ENCODE measurements around the gene DSCAM. TPM values are rescaled to one million over a fixed set of nuclear protein-coding genes. Genes with fewer than 3 reads are reported as not detected.

Gene DSCAM
- total and polyA plus RNA-seq, 3 donors from 2014 or later, result 0.70 to 2.3 (median 2.0) TPM

DNA sequence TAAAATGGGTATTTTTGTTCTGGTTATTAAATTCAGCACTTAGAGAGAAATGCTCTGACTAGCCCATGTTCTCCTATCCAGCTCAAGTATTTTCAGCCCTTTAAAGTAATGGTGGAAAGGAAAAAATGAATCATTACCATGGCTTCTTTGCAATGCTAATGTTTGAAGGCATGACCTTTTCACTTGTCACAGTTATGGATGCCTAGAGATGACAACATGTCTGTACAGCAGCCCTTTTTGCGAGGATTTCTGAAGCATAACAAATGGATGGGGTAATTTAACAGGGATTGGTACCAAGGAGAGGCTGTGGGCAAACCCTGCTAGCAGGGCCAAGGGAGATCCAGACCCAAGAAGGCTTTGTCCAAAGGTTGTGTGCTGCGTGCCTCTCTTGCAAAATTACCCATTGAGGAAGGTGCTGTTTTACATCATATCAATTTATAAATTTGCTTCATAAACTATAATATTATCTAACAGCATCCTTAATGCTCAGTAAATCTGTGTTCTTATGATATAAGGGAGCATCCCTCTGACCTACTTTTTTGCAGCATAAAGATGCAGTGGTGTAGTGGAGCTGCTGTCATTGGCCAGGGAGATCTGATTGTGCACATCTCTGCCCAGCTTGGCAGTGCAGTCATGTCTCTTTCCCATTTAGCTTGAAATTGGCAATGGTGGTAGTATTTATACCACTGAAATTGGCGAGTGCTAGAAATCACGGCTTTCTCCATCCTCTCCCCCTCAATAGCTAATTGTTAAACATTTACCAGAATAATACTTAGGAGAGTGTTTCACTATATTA lies 652.6 kb downstream of the DSCAM start:
- WGBS, 2 donors, result 81 to 89% methylated on average over 4 of the region's 4 CpGs
- H3K27ac ChIP-seq, result no peak overlapping the region
- intact Hi-C loops (cut with DNase I; ENCODE audit: low total_unique reads), result no loop called here
- no peak overlapping the region for H3K4me3 ChIP-seq
- H3K9me3 ChIP-seq, result no peaks in the 10 kb centered on the region
- no peak for TF ChIP-seq POLR2A (IDR thresholded peaks at IDR 0.05)
- TF ChIP-seq, protein P1, sequence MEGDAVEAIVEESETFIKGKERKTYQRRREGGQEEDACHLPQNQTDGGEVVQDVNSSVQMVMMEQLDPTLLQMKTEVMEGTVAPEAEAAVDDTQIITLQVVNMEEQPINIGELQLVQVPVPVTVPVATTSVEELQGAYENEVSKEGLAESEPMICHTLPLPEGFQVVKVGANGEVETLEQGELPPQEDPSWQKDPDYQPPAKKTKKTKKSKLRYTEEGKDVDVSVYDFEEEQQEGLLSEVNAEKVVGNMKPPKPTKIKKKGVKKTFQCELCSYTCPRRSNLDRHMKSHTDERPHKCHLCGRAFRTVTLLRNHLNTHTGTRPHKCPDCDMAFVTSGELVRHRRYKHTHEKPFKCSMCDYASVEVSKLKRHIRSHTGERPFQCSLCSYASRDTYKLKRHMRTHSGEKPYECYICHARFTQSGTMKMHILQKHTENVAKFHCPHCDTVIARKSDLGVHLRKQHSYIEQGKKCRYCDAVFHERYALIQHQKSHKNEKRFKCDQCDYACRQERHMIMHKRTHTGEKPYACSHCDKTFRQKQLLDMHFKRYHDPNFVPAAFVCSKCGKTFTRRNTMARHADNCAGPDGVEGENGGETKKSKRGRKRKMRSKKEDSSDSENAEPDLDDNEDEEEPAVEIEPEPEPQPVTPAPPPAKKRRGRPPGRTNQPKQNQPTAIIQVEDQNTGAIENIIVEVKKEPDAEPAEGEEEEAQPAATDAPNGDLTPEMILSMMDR (IDR thresholded peaks at IDR 0.05), result no peak
- H3K36me3 ChIP-seq (ENCODE audit: low read depth, missing control alignments), result no peaks in the 10 kb centered on the region
- DNase-seq, result no peak
- H3K27me3 ChIP-seq, result no peaks in the 10 kb centered on the region
- H3K4me1 ChIP-seq, result no peaks in the 10 kb centered on the region

- intact Hi-C loops (cut with DNase I; ENCODE audit: low total_unique reads), result no loop called here
- Histone ChIP-seq H3K9me3 (no peaks in the 10 kb centered on the region), H3K4me3 (no peak overlapping the region), H3K27ac (no peak overlapping the region), H3K36me3 (ENCODE audit: low read depth, missing control alignments) (no peaks in the 10 kb centered on the region), H3K4me1 (no peaks in the 10 kb centered on the region), H3K27me3 (no peaks in the 10 kb centered on the region)
- no peak for DNase-seq
- WGBS, 2 donors, result 73 to 78% methylated on average over 3 of the region's 3 CpGs
- TF ChIP-seq POLR2A (IDR thresholded peaks at IDR 0.05), result no peak
Observed at GRCh38 chr21:40191616-40192015, 655.3 kb downstream of the DSCAM start.

DNA sequence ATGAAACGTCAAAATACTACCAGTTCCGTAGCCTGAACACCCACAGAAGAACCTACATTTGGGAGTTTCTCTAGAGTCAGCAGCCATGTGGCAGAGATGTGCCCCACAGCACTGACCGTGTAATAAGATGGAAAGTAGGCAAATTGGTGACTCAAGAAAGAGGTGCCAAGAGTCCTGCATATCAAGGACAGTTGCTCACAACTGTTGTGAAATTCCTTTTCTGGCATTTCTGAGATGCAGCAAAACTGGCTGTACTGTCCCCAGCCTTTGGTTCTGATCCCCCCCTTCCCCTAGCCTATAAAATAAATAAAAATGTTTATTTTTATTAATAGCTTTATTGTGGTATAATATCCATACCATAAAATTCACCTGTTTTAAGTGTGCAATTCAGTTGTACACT lies 655.8 kb downstream of the DSCAM start:
- no peaks in the 10 kb centered on the region for H3K9me3 ChIP-seq
- no peaks in the 10 kb centered on the region for H3K4me1 ChIP-seq
- no peak for TF ChIP-seq POLR2A (IDR thresholded peaks at IDR 0.05)
- TF ChIP-seq, protein P1 (IDR thresholded peaks at IDR 0.05), result no peak
- H3K27ac ChIP-seq, result no peak overlapping the region
- no peaks in the 10 kb centered on the region for H3K36me3 ChIP-seq (ENCODE audit: low read depth, missing control alignments)
- 79 to 95% methylated on average over 3 of the region's 3 CpGs for WGBS, 2 donors
- H3K4me3 ChIP-seq, result no peak overlapping the region
- DNase-seq, result no peak
- no peaks in the 10 kb centered on the region for H3K27me3 ChIP-seq
- intact Hi-C loops (cut with DNase I; ENCODE audit: low total_unique reads), result no loop called here

GRCh38 chr21:40187946-40188654 lies 658.9 kb downstream of the DSCAM start:
- no peaks in the 10 kb centered on the region for H3K4me1 ChIP-seq
- H3K27ac ChIP-seq, result no peak overlapping the region
- H3K36me3 ChIP-seq (ENCODE audit: low read depth, missing control alignments), result no peaks in the 10 kb centered on the region
- no peak for DNase-seq
- 83 to 84% methylated on average over 9 of the region's 9 CpGs for WGBS, 2 donors
- no peaks in the 10 kb centered on the region for H3K9me3 ChIP-seq
- TF ChIP-seq, protein P1 (IDR thresholded peaks at IDR 0.05), result no peak
- H3K27me3 ChIP-seq, result no peaks in the 10 kb centered on the region
- intact Hi-C loops (cut with DNase I; ENCODE audit: low total_unique reads), result no loop called here
- H3K4me3 ChIP-seq, result no peak overlapping the region

GRCh38 chr21:40187244-40187643 lies 659.7 kb downstream of the DSCAM start:
- Histone ChIP-seq H3K4me1 (no peaks in the 10 kb centered on the region), H3K4me3 (no peak overlapping the region), H3K9me3 (no peaks in the 10 kb centered on the region), H3K27ac (no peak overlapping the region), H3K36me3 (ENCODE audit: low read depth, missing control alignments) (no peaks in the 10 kb centered on the region), H3K27me3 (no peaks in the 10 kb centered on the region)
- TF ChIP-seq, protein P1 (IDR thresholded peaks at IDR 0.05), result no peak
- TF ChIP-seq POLR2A (IDR thresholded peaks at IDR 0.05), result no peak
- intact Hi-C loops (cut with DNase I; ENCODE audit: low total_unique reads), result no loop called here
- 82% methylated on average over 6 of the region's 6 CpGs for WGBS, 2 donors
- DNase-seq, result no peak
